Spleen (tissue), 13 donors: ENCODE results near the gene MTIF2. TPM values are rescaled to one million over a fixed set of nuclear protein-coding genes. Genes with fewer than 3 reads are reported as not detected.

Experiments
- DNase-seq: peaks from one replicate; pipeline ENCODE4 v3.0.0-alpha.2; 2020
- H3K27ac ChIP-seq, 8 donors: fragments of 200-600 bp; sonication (generic) in 7 of 8; 1 replicate in 4 of 8; 2 replicates in 4 of 8; pipeline versions ENCODE4 v1.5.0 to v1.8.0; 2016 to 2021; ENCODE audit warnings: inconsistent platforms in 4 of 8, mild to moderate bottlenecking in 4 of 8, moderate library complexity in 1 of 8
- H3K27me3 ChIP-seq, 7 donors: fragments of 200-600 bp; sonication (generic) in 6 of 7; replicated peaks in 1 of 7; 1 replicate in 4 of 7; 2 replicates in 3 of 7; pipeline versions ENCODE4 v1.5.0 to v1.8.0; 2016 to 2021; ENCODE audit warnings: inconsistent platforms in 3 of 7, mild to moderate bottlenecking in 1 of 7
- H3K36me3 ChIP-seq, 6 donors: fragments of 200-600 bp; sonication (generic) in 5 of 6; 1 replicate in 4 of 6; 2 replicates in 2 of 6; pipeline versions ENCODE4 v1.5.0 to v1.8.0; 2016 to 2021; ENCODE audit warnings: inconsistent platforms in 2 of 6
- H3K4me1 ChIP-seq, 6 donors: fragments of 200-600 bp; sonication (generic) in 5 of 6; 1 replicate in 3 of 6; 2 replicates in 3 of 6; pipeline versions ENCODE4 v1.5.0 to v1.8.0; 2016 to 2021; ENCODE audit warnings: inconsistent platforms in 3 of 6
- H3K4me3 ChIP-seq, 8 donors: fragments of 200-600 bp; sonication (generic) in 7 of 8; 1 replicate in 4 of 8; 2 replicates in 4 of 8; pipeline versions ENCODE4 v1.5.0 to v1.8.0; 2016 to 2021; ENCODE audit warnings: inconsistent platforms in 4 of 8, mild to moderate bottlenecking in 4 of 8, moderate library complexity in 2 of 8
- H3K9me3 ChIP-seq, 8 donors: fragments of 200-600 bp; sonication (generic) in 7 of 8; 1 replicate in 4 of 8; 2 replicates in 4 of 8; pipeline versions ENCODE4 v1.5.0 to v1.8.0; 2016 to 2021; ENCODE audit warnings: inconsistent platforms in 4 of 8
- CTCF ChIP-seq, 11 experiments: fragments of 200-600 bp in 7 of 11; fragments of 450-650 bp in 4 of 11; sonication (generic) in 4 of 11; IDR thresholded peaks in 8 of 11; conservative IDR thresholded peaks in 3 of 11; 1 replicate in 7 of 11; 2 replicates in 4 of 11; pipeline versions ENCODE4 v1.4.0 to v1.8.0; 2016 to 2021; ENCODE audit warnings: antibody characterized with exemption in 11 of 11, inconsistent platforms in 4 of 11, mild to moderate bottlenecking in 1 of 11
- POLR2A ChIP-seq, 3 donors: fragments of 450-650 bp; IDR thresholded peaks; one replicate each; pipeline ENCODE4 v1.5.1; 2017; ENCODE audit warnings: antibody characterized with exemption in 3 of 3, mild to moderate bottlenecking in 1 of 3
- POLR2AphosphoS5 ChIP-seq, 3 donors: sonication (generic); formaldehyde crosslinking; IDR thresholded peaks; one replicate each; pipeline ENCODE4 v1.5.1; 2017; ENCODE audit warnings: antibody characterized with exemption in 3 of 3
- WGBS, 5 donors: extraction: QIAGEN DNeasy Blood & Tissue Kit in 3 of 5; methylation state at CpG; one replicate each; pipeline versions ENCODE4 v1.1.5 to v1.1.7; 2013 to 2018; 5-methylcytosine and 5-hydroxymethylcytosine counted together
- intact Hi-C: fragments of 100-400 bp; cut with DNase I; formaldehyde crosslinking; loops from one replicate; pipeline ENCODE4 v1.15.0; 2023; ENCODE audit warnings: low total_unique reads
- long read RNA-seq, 2 donors: transcript quantifications; one replicate each; lab custom pipeline, GENCODE V29; 2026
- polyA plus RNA-seq, 3 donors: library from polyadenylated mRNA; stranded (reverse); fragments of 200-250 nt; gene quantifications; one replicate each; pipeline ENCODE4 v1.2.1, GENCODE V29; 2013
- total RNA-seq, 7 donors: library from RNA; depleted of rRNA in 3 of 7; stranded (reverse); fragments of >200 nt in 3 of 7; fragmentation: NEBNext Ultra II Directional in 4 of 7; extraction: Animal tissue kit (Norgen Biotek cat#: 25700) in 4 of 7; gene quantifications; one replicate each; pipeline versions ENCODE4 v1.1.0 to v1.2.1, GENCODE V29; 2016 to 2021
- donor health status: healthy with polysubstance abuse.
- donor health status: DM: no; HTN: no; CAD: no; lungs with moderate emphysema.
- donor health status: DM: no; HTN: no; CAD: no.
- donor health status: Bipolar disorder and iron deficiency.
- donor health status: healthy.
- donor health status: DM: no; HTN: no; CAD: no.
- donor health status: DM: yes; HTN: yes; CAD: no.

The MTIF2 gene
- total RNA-seq (10 to 100 TPM; 18.4 to 28.5 (median 23.8) TPM), polyA plus RNA-seq (10 to 100 TPM; 19.4 to 22.4 (median 20.4) TPM)
- long read RNA-seq, donor 1, partial matches to known transcripts: 12 of 12 reads
- long read RNA-seq, donor 1, other reads (novel, unspliced or antisense): 0 of 12 reads
- long read RNA-seq, donor 2, partial matches to known transcripts: 0 of 1 reads
- long read RNA-seq, donor 2, other reads (novel, unspliced or antisense): 0 of 1 reads

- Histone ChIP-seq H3K27ac (peak within 1 kb of the TSS; percentile 83 to 93 (median 88)), H3K36me3 (peaks cover 0 to 39% (median 20%) of the 10 kb centered on the region in 6 donors), H3K27me3 (no peaks in the 10 kb centered on the region), H3K4me3 (peak within 1 kb of the TSS; percentile 61 to 92 (median 66)), H3K4me1 (peaks cover 13 to 27% (median 21%) of the 10 kb centered on the region in 6 donors), H3K9me3 (no peaks in the 10 kb centered on the region)
- peak; percentile 96 for DNase-seq
- 0 to 1% (median 0%) methylated on average over 43 of the region's 43 CpGs for whole genome bisulfite sequencing, 5 donors
- peak in 6 of 11 experiments; percentile 19 to 45 (median 36) for TF ChIP-seq CTCF (IDR thresholded peaks at IDR 0.05 in 8 of 11, conservative IDR thresholded peaks at IDR 0.05 in 3 of 11)
- peak; percentile 89 to 92 (median 90) for TF ChIP-seq POLR2AphosphoS5 (IDR thresholded peaks at IDR 0.05)
- TF ChIP-seq POLR2A (IDR thresholded peaks at IDR 0.05): peak in 2 of 3 donors; percentile 40 to 47
- intact Hi-C loops: no loop called here
Measured at GRCh38 chr2:55268907-55269644, at the start of gene MTIF2. MTIF2 (minus strand) TSS chr2:55269231; CDS start chr2:55263858, 5,373 bp downstream.

GRCh38 chr2:55314985-55315384, 46.0 kb upstream of the MTIF2 start:
- intact Hi-C loops: no loop called here
- H3K27me3 ChIP-seq: no peaks in the 10 kb centered on the region
- no peaks in the 10 kb centered on the region for H3K9me3 ChIP-seq
- H3K36me3 ChIP-seq: peaks cover 0 to 93% (median 15%) of the 10 kb centered on the region in 6 donors
- H3K4me1 ChIP-seq: no peaks in the 10 kb centered on the region
- TF ChIP-seq CTCF (IDR thresholded peaks at IDR 0.05 in 8 of 11, conservative IDR thresholded peaks at IDR 0.05 in 3 of 11): no peak
- TF ChIP-seq POLR2AphosphoS5 (IDR thresholded peaks at IDR 0.05): no peak
- no peak for TF ChIP-seq POLR2A (IDR thresholded peaks at IDR 0.05)
- H3K27ac ChIP-seq: no peak overlapping the region
- no peak overlapping the region for H3K4me3 ChIP-seq
- DNase-seq: no peak
- 83 to 95% (median 85%) methylated on average over 1 of the region's 1 CpG for WGBS, 5 donors

- Histone ChIP-seq H3K4me3 (no peak overlapping the region), H3K27ac (no peak overlapping the region), H3K9me3 (no peaks in the 10 kb centered on the region), H3K36me3 (peaks cover 0 to 91% (median 9%) of the 10 kb centered on the region in 6 donors), H3K4me1 (peaks cover 0 to 5% (median 0%) of the 10 kb centered on the region in 6 donors), H3K27me3 (no peaks in the 10 kb centered on the region)
- no peak for TF ChIP-seq POLR2AphosphoS5 (IDR thresholded peaks at IDR 0.05)
- TF ChIP-seq POLR2A (IDR thresholded peaks at IDR 0.05): no peak
- no peak for TF ChIP-seq CTCF (IDR thresholded peaks at IDR 0.05 in 8 of 11, conservative IDR thresholded peaks at IDR 0.05 in 3 of 11)
- 56 to 85% (median 79%) methylated on average over 1 of the region's 1 CpG for WGBS, 5 donors
- intact Hi-C loops: no loop called here
- no peak for DNase-seq
Measured at GRCh38 chr2:55311444-55311870, 42.4 kb upstream of the MTIF2 start.

- no peak for TF ChIP-seq CTCF (IDR thresholded peaks at IDR 0.05 in 8 of 11, conservative IDR thresholded peaks at IDR 0.05 in 3 of 11)
- no peak for TF ChIP-seq POLR2A (IDR thresholded peaks at IDR 0.05)
- no peak for TF ChIP-seq POLR2AphosphoS5 (IDR thresholded peaks at IDR 0.05)
- Histone ChIP-seq H3K4me1 (peaks cover 0 to 5% (median 0%) of the 10 kb centered on the region in 6 donors), H3K27me3 (no peaks in the 10 kb centered on the region), H3K36me3 (peaks cover 0 to 85% (median 7%) of the 10 kb centered on the region in 6 donors), H3K4me3 (no peak overlapping the region), H3K27ac (no peak overlapping the region), H3K9me3 (no peaks in the 10 kb centered on the region)
- intact Hi-C loops: no loop called here
- 65 to 79% (median 73%) methylated on average over 2 of the region's 2 CpGs for WGBS, 5 donors
- DNase-seq: no peak
Measured at GRCh38 chr2:55309446-55309845, 40.4 kb upstream of the MTIF2 start.
